A549 (cell line): ENCODE data around the gene CDC5L.

Experiments used
- CHD4 ChIP-seq: fragments of 200-600 bp; sonication (generic); IDR thresholded peaks from 2 replicates; pipeline ENCODE4 v1.6.1; 2016; ENCODE audit warnings: antibody characterized with exemption, mild to moderate bottlenecking, borderline replicate concordance
- TF ChIP-seq, protein P1 (sequence below): fragments of 200-600 bp; sonication (generic); IDR thresholded peaks from 2 replicates; pipeline ENCODE4 v1.6.1; 2016; ENCODE audit warnings: antibody characterized with exemption, mild to moderate bottlenecking, moderate library complexity
- TF ChIP-seq, protein P2 (sequence below): fragments of >200 bp; sonication (Bioruptor Twin); formaldehyde crosslinking; IDR thresholded peaks from 3 replicates; pipeline ENCODE4 v1.5.1; 2016

DNA sequence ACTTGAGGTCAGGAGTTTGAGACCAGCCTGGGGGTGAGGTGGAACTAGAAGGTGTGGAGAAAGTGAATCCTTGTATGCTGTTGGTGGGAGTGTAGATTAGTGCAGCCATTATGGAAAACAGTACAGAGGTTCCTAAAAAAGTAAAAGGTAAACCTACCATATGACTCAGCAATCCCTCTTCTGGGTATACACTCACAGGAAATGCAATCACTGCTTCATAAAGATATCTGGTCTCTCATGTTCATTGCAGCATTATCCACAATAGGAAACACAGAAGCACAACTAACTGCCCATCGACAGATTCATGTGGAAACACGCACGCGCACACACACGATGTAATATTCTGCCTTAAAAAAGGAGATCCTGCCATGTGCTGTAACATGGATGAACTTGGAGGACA, 66.7 kb downstream of the CDC5L start:
- TF ChIP-seq, protein P1, sequence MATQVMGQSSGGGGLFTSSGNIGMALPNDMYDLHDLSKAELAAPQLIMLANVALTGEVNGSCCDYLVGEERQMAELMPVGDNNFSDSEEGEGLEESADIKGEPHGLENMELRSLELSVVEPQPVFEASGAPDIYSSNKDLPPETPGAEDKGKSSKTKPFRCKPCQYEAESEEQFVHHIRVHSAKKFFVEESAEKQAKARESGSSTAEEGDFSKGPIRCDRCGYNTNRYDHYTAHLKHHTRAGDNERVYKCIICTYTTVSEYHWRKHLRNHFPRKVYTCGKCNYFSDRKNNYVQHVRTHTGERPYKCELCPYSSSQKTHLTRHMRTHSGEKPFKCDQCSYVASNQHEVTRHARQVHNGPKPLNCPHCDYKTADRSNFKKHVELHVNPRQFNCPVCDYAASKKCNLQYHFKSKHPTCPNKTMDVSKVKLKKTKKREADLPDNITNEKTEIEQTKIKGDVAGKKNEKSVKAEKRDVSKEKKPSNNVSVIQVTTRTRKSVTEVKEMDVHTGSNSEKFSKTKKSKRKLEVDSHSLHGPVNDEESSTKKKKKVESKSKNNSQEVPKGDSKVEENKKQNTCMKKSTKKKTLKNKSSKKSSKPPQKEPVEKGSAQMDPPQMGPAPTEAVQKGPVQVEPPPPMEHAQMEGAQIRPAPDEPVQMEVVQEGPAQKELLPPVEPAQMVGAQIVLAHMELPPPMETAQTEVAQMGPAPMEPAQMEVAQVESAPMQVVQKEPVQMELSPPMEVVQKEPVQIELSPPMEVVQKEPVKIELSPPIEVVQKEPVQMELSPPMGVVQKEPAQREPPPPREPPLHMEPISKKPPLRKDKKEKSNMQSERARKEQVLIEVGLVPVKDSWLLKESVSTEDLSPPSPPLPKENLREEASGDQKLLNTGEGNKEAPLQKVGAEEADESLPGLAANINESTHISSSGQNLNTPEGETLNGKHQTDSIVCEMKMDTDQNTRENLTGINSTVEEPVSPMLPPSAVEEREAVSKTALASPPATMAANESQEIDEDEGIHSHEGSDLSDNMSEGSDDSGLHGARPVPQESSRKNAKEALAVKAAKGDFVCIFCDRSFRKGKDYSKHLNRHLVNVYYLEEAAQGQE: no peak
- TF ChIP-seq, protein P2, sequence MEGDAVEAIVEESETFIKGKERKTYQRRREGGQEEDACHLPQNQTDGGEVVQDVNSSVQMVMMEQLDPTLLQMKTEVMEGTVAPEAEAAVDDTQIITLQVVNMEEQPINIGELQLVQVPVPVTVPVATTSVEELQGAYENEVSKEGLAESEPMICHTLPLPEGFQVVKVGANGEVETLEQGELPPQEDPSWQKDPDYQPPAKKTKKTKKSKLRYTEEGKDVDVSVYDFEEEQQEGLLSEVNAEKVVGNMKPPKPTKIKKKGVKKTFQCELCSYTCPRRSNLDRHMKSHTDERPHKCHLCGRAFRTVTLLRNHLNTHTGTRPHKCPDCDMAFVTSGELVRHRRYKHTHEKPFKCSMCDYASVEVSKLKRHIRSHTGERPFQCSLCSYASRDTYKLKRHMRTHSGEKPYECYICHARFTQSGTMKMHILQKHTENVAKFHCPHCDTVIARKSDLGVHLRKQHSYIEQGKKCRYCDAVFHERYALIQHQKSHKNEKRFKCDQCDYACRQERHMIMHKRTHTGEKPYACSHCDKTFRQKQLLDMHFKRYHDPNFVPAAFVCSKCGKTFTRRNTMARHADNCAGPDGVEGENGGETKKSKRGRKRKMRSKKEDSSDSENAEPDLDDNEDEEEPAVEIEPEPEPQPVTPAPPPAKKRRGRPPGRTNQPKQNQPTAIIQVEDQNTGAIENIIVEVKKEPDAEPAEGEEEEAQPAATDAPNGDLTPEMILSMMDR: no peak
- no peak for TF ChIP-seq CHD4
